Amniotic stem cell (primary cell): ENCODE measurements around the gene PAQR9.
"Not testable (repeated sequence)": the region's sequence is repeated elsewhere in the genome, so short reads cannot be mapped to it uniquely, and the experiment has no call there.

Experiments used
- DNase-seq: peaks from one replicate; lab custom pipeline; 2025; lab: John Stamatoyannopoulos, UW

The PAQR9 gene, protein sequence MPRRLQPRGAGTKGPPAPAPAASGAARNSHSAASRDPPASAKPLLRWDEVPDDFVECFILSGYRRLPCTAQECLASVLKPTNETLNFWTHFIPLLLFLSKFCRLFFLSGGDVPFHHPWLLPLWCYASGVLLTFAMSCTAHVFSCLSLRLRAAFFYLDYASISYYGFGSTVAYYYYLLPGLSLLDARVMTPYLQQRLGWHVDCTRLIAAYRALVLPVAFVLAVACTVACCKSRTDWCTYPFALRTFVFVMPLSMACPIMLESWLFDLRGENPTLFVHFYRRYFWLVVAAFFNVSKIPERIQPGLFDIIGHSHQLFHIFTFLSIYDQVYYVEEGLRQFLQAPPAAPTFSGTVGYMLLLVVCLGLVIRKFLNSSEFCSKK

DNA sequence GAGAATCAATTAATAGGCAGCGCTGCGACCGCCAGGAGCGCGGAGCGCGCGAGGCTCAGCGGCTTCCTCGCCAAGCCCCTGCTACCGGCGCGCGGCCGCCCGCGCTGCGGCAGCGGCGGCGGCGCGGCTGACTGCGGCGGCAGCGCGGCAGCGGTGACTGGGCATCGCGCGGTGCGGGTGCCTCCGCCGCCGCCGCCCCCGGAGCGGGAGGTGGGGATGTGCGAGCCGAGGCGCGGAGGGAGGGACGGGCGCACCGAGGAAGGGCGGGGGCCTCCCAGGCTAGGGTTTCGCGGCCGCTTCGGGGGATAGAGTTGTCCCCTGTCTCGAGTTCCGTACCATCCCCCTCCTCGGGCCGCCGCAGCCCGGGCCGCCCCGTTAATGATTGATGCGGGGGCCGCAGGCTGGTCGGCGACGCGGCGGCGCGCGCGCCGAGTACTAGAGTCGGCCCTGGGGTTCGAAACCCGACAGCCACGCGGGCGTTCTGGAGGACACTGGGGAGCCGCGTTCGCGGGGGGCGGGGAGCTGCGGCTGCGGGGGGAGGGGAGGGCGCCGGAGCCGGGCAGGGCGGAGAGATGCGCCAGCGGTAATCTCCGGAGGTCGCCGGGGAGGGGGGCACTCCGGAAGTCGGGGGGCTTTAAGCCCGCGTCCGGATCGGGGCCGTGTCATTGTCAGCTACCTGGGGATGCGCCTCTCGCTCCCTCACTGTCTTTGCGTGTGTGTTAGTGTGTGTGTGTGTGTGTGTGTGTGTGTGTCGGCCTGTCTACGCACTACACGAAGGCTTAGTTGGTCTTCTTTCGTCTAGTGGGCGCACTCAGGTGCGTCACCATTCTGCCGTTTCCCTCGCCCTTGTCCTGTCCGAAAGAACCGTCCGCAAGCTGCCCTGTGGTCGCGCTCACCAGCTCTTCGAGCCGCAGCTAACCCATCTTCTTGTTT lies at the start of gene PAQR9:
Gene PAQR9, minus strand, starts transcription at position 159 of the 933 bp plus-strand sequence. CDS start 338 bp downstream, outside the sequence.
- DNase-seq: no peak

DNA sequence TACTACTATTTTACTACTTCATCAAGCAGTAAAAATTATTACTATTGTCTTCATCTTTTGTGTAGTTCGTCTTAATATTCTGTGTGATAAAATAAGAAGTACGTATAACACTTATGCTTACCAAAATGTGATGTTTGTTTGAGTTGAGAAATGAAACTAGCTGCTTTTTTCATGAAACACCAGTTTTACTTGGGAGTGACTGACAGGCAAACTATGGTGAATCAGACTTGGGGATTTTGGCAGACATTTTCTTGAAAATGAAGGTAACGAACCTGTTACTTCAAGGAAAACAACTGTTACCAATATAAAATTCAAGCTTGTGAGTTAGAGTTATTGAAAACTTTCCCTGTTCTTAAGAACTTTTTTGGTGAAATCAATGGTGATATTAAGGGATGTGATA lies 48.2 kb upstream of the PAQR9 start:
- DNase-seq: no peak

DNA sequence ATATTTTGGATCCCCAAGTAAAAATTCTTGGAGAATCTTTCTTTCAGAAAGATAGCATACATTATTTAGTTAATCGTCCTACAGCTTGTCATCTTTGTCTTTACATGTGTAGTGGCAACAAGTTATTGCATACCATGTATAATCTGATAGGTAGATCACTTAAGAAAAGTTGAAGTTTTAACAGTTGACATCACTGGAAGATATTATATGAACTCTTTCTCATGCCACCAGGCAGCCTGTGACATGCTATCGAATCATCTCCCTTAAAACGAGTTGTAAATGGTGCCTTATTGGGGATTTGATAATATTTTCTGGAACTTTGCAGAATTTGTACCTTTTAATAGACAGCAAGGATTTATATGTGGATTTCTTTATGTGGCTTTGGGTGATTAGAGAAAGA lies 46.5 kb upstream of the PAQR9 start:
- DNase-seq: no peak

DNA sequence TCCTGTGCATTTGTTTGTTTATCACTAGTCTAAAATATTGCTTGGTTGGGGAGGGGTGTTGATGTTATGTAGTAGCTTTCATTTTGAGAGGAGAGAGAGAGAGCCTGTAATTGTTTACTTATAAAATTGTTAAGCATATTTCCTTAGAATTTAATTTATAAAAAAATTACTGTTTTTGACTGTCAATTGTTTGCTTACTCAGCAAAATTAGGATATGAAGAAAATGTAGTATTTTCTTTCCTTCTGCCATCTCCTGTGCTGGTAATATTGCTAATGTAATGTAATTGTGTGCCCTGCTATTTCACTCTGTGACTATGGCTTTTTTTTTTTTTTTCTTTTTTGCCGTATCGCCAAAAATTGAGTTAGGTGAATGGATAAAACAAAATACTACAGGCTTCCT lies 41.3 kb upstream of the PAQR9 start:
- no peak for DNase-seq

DNA sequence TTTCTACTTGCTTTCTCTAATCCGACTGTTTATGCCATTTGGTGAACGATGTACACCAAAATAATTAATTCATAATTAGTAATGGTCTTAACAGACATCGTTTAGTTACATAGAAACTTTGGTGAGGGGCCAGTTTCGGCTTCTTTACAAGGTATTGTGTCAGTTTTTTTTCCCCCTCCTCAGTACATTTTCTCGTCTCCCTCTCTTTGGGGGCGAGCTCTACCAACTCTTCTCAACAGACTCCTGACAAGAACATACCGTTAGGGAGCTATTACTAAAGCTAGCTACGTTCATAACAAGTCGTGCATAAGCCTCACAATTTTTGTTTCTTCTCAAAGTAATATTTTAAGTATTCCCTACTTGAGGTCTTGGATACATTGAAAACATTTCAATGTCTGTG lies 39.3 kb upstream of the PAQR9 start:
- DNase-seq: no peak

DNA sequence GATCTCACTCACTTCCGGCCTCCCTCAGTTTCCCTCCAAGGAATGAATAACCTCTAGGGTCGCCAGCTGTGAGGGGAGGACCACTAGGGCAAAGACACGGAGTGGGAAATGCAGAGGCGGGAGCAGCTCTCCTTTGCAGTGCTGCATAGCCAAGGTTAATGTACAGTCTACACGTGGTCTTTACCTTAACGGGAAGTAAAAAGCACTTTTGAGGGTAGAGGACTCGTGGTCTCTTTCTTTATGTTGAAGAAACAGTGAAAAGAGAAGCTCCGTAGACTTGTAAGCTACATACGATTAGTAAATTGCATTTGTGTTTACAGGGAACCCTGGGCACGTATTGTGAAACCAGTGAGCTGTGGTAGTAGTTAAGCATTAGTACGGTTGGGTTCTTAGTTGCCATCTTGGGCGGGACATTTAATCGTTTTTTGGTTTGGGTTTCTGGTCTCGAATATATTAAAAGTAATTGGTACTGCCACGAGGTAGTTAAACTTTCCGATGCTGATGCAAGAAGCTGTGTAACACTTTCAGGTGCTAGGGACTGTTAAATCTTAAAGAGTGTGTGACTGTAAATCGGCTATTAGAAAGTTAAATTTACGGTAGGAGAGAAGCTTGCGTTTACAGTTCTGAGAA lies 38.7 kb upstream of the PAQR9 start:
- DNase-seq: no peak

DNA sequence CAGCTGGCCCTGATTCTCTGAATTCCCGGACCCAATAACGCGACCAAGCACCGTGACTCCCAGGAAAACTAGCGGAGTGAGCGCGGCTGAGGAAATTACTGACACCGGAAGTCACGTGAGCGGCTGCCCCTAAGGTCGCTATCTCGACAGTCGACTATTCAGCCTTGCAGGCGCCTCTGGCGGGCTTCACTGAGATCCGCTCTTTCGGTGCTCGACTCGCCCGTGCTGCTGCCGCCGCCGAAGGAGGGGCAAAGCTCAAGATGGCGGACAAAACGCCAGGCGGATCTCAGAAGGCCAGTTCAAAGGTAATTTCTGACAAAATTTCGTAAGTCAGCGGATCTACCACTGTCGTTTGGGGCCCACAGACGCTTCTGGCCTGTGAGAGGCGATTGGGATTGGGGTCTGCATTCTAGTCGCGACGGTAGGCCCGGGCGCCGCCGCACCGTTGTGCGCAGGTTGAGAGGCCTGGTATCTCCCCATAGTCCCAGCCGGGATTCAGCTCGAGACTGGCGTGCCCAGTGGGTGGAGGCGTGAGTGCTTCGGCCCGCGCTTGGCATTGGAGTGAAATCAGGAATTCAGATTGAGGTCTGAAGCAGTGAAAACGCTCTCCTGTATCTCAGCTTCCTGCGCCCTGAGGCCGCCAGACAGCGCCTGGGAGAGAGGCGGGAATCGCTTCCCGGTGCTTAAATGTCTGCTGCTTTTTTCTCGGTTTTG lies 38.1 kb upstream of the PAQR9 start, which contains the start of gene U2SURP:
Gene U2SURP, plus strand, starts transcription at position 202 of the 714 bp plus-strand sequence. Its CDS starts 59 bp downstream, at position 261.
- DNase-seq: peak; percentile 99

DNA sequence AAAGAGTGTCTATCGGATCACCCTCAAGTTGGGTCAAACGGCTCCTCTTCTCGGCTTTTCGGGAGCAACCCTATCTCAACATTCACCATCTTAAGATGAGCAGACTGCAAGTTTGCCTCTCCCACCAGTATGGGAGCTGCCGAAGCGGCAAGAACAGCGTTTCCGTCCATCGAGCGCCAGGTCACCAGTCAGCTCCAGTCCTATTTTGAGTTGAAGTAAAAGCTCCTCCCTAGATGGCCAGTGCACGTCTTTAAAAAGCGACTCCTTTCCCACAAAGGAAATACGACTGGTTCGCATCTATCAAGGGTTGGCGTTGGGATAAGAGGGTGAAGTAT lies 37.5 kb upstream of the PAQR9 start:
- DNase-seq: no peak

DNA sequence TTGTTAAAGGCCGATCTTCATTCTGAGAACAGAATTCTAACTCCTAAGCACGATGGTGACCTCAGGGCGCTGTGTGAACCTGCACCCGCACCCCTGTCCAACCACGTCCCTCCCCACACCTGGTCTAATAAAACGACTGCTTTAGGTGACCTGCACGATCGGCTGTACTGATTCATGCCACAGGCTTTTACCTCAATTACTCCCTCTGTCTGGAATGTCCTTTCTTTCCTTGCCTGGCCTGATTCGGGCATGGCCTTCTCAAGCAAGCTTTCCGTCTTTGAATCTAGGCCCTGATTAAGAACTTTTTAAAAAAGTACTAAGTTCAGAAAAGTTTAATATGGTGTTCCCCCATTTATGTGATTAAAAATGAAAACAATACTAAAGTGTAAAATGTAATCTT lies 37.1 kb upstream of the PAQR9 start:
- DNase-seq: no peak

DNA sequence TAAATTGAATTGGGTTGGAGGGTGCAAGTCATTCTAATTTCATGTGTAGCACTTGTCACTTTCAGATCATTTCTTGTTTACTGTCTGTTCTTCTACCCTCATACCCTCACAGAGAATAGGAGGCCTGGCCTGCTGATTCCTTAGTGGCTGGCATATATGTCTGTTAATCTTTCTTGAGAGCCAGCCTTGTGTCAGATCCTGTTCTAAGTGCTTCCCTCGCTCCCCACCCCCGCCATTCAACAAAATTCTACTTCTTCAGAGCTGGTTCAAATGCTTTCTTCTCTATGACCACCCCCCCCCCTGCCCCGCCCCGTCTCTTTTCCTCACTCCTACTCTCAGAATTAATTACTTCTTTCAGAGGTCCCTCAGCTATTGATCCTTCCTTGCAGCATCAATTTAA lies 36.4 kb upstream of the PAQR9 start:
- no peak for DNase-seq

DNA sequence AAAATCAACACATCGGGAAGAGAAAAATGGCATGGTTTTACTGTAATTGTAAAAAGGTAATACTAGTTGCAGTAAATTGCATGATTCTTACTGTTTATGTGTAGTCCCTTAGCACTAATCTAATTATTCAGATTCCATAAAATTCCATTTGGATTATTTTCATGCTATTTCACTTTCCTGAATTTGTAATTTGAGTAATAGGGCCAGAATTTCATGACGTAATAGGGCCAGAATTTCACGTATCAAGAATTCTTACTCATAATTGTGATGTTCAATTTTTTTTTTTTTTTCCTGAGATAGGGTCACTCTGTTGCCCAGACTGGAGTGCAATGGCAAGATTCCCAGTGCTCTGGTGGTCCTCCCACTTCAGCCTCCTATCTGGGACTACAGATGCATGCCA lies 35.0 kb upstream of the PAQR9 start:
- no peak for DNase-seq

DNA sequence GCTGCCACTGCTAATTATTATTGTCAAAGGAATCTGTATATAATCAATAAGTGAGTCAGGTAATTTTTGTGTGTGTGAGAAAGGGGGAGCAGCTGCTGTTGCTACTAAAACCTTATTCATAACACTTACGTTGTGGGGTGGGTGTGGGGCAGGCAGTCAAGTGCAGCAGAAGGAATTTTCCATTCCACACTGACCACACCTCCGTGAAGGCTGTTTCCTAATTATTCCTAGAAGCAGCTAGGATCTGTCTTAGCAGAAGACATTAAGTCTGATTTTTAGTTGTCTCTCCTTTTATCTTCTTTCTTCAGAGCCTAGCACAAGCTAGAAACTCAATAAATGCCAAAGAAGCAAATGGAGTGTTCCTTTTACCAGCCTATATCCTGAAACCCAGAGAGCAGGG lies 33.9 kb upstream of the PAQR9 start:
- no peak for DNase-seq

DNA sequence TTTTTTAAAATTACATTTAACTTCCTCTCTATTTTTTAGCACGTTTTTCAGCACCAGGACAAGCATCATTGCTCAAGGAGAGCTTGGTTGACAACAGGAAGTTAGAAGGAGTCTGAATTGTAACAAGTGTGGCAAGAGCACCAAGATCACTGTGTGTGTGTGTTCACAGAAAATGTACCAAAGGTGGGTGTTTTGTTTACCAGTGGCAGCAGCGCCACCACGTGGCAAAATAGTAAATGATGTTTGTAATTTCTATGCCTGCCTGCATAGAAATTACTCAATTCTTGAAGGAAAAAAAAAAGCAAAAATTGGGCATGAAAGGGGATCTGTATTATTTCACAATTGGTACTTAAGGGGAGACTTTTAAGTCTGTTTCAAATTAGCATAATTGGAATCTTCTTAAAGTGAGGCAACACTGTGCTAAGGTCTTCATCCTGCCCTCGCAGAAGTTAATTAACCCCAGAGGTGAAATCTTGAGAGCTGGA lies 30.5 kb upstream of the PAQR9 start:
- DNase-seq: no peak

DNA sequence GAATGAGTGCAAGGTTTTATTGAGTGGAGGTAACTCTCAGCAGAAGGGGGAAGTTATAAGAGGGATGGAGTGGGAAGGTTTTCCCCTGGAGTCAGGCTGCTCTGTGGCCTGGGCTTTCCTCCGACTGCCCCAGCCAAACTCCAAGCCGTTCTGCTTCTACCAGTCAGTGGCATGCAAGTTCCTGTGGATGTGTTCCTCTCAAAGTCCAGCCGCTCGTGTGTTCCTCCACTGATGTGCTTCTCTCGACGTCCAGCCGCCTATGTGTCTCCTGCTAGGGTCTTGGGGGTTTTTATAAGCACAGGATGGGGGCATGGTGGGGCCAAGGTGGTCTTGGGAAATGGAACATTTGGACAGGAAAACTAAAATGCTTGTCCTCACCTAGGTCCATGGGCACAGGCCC lies 28.8 kb upstream of the PAQR9 start:
- DNase-seq: no peak

DNA sequence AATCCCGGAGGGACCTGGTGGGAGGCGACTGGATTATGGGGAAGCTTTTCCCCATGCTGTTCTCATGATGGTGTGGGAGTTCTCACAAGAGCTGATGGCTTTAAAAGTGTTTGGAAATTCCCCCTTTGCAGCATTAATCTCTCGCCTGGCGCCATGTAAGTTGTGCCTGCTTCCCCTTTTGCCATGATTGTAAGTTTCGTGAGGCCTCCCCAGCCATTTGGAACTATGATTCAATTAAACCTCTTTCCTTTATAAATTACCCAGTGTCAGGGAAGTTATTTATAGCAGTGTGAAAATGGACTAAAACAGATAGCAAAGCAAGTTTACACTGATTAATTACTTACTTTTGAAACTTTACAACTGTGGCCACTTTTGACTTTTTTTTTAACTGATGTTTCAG lies 27.2 kb upstream of the PAQR9 start:
- DNase-seq: no peak

DNA sequence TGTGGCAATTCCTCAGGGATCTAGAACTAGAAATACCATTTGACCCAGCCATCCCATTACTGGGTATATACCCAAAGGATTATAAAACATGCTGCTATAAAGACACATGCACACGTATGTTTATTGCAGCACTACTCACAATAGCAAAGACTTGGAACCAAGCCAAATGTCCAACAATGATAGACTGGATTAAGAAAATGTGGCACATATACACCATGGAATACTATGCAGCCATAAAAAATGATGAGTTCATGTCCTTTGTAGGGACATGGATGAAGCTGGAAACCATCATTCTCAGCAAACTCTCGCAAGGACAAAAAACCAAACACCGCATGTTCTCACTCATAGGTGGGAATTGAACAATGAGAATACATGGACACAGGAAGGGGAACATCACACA lies 25.4 kb upstream of the PAQR9 start:
- DNase-seq: not testable (repeated sequence)

DNA sequence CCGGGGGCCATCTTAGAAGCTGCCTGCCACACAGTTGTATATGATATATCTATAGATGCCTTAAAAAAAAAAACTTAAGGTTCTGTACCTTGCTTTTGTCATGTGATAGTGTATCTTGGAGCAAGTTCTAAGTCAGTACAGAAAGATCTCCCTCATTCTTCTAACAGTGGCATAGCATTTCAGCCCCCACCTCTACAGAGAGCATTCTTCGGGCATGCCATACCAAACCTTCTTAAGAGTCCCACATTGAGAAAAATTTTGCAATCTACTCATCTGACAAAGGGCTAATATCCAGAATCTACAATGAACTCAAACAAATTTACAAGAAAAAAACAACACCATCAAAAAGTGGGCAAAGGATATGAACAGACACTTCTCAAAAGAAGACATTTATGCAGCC lies 24.7 kb upstream of the PAQR9 start:
- DNase-seq: not testable (repeated sequence)

DNA sequence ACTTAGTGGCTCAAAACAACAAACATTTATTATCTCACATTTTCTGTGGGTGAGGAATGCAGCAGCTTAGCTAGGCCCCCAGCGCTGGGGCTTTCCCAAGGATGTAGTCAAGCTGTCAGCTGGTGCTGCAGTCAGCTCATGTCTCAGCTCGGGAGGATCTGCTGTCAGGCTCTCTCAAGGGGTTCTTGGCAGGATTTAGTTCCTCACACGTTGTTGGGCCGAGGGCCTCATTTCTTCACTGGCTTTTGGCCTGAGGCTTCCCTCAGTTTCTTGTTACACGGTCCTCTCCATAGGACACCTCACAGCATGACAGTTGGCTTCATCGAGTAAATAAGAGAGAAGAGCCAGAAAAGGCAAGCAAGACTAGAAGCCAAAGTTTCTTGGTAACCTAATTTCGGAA lies 24.2 kb upstream of the PAQR9 start:
- DNase-seq: no peak

DNA sequence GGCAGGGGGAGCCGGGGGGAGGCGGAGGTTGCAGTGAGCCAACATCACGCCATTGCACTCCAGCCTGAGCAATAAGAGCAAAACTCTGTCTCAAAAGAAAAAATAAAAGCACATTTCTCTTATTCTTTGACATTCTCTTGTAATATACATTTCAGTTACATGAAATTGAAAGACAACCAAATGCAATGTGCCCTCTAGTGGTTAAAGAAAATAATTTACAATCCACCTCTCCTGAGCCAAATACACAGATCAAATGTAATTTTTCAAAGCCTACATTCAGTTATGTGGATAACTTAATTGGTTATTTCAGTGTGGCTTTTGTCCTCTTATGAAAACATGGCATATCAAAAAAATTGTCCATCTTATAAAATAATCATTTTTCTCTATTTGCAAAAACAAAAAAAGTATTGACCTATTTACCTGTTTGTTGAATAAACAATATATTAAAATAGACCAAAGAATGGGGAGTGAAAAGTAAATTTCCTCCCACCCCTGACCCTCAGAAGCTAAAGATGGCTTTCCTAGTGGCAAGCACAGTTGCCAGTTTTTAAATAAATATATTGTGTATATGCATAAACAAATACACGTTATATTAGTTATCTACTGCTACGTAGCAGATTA lies 23.7 kb upstream of the PAQR9 start:
- no peak for DNase-seq

DNA sequence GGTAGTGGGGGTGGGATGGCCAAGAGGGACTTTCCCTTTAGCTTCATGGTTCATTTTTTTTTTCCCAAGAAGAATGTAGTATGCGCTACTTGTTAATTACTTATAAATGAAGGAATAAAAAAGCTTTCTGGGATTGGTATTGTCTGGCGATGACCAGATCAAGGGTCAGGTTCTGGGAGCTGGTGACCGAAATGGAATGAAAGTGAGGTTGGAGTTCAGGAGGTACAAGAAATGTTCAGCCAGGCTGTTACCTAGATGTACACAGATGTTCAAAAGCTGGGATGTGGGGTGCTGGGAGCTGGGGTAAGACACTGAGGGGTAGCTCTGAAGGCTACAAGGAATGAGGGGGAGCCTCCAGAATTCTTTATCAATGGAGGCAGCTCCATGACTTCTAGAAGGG lies 20.8 kb upstream of the PAQR9 start:
- no peak for DNase-seq

DNA sequence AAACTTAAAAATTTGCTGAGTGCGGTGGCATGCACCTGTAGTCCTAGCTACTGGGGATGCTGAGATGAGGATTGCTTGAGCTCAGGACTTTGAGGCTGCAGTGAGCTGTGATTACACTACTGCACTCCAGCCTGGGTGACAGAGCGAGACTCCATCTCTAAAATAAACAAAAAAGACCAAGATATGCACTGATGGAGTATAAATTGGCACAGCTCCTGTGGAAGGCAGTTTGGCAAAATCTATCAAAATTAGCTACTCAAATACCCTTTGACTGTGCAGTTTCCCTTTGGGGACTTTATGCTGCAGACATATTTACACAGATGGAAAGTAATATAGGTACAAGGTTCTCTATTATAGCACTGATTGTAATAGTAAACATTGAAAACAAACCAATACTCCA lies 19.8 kb upstream of the PAQR9 start:
- no peak for DNase-seq
